BLaER1 (cell line): ENCODE data around the gene SND1.
A peak's percentile ranks its signal among the peaks of the same experiment; 100 is the strongest.

Source experiments
- H3K27ac ChIP-seq: shearing (Covaris generic); formaldehyde crosslinking; 2 replicates; pipeline ENCODE4 v1.8.1; 2022
- H3K27me3 ChIP-seq: shearing (Covaris generic); formaldehyde crosslinking; 2 replicates; pipeline ENCODE4 v1.8.1; 2022
- H3K36me3 ChIP-seq: shearing (Covaris generic); formaldehyde crosslinking; 2 replicates; pipeline ENCODE4 v1.8.1; 2022
- H3K4me1 ChIP-seq: shearing (Covaris generic); formaldehyde crosslinking; 2 replicates; pipeline ENCODE4 v1.8.1; 2022
- H3K4me2 ChIP-seq: shearing (Covaris generic); formaldehyde crosslinking; 2 replicates; pipeline ENCODE4 v1.8.1; 2022
- H3K4me3 ChIP-seq: shearing (Covaris generic); formaldehyde crosslinking; 2 replicates; pipeline ENCODE4 v1.8.1; 2022
- H3K9ac ChIP-seq: shearing (Covaris generic); formaldehyde crosslinking; 2 replicates; pipeline ENCODE4 v1.8.1; 2022
- H3K9me3 ChIP-seq: shearing (Covaris generic); formaldehyde crosslinking; 2 replicates; pipeline ENCODE4 v1.8.1; 2022
- H4K20me1 ChIP-seq: shearing (Covaris generic); formaldehyde crosslinking; 2 replicates; pipeline ENCODE4 v1.8.1; 2022
- Cebpa-rat ChIP-seq: shearing (Covaris generic); IDR thresholded peaks from 2 replicates; pipeline ENCODE4 v1.8.1; 2022

SND1 gene

DNA sequence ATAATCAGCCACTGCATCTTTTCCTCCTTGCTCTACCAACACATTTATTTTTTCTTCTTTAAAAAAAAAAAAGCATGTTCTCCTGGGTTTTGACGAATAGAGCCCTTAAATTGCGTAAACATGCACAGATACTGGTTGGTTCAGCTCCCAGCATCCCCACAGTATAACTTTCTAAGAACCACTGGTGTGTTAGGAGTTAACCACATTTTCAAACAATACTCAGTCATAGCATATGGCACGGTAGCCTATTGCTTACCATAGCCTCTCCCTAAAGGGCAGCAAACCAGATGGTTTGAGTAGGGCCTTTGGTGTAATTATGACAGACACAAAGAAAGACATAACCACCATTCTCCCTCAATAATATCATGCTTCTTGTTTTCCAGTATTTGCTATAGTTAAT is 234.3 kb downstream of the SND1 start:
- no peak for TF ChIP-seq Cebpa-rat
- Histone ChIP-seq H3K4me3 (no peak overlapping the region), H3K36me3 (peaks cover 50% of the 10 kb centered on the region), H3K9me3 (no peaks in the 10 kb centered on the region), H4K20me1 (no peaks in the 10 kb centered on the region), H3K9ac (no peak overlapping the region), H3K4me2 (no peak overlapping the region), H3K27ac (no peak overlapping the region), H3K27me3 (no peaks in the 10 kb centered on the region), H3K4me1 (peaks cover 8% of the 10 kb centered on the region)

DNA sequence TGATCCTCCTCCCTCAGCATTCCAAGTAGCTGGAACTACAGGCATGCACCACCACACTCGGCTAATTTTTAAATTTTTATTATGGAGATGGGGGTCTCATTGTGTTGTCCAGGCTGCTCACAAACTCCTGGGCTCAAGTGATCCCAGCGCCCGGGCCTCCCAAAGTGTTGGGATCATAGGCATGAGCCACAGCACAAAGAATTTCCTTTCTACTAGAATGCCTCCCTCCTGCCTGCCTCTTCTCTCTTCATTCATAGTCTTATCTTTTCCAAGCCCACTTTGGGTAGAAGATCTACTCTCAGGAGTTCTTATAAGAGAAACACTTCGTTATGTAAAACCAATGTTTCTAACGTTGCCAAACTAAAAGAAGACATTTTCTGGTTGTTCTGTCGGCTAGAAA is 235.1 kb downstream of the SND1 start:
- no peak for TF ChIP-seq Cebpa-rat
- Histone ChIP-seq H3K27me3 (no peaks in the 10 kb centered on the region), H3K4me3 (no peak overlapping the region), H3K4me1 (peaks cover 8% of the 10 kb centered on the region), H3K36me3 (peaks cover 59% of the 10 kb centered on the region), H3K4me2 (no peak overlapping the region), H3K27ac (no peak overlapping the region), H3K9ac (no peak overlapping the region), H4K20me1 (peaks cover 4% of the 10 kb centered on the region; the same call in 1 of the 2 replicates), H3K9me3 (no peaks in the 10 kb centered on the region)

DNA sequence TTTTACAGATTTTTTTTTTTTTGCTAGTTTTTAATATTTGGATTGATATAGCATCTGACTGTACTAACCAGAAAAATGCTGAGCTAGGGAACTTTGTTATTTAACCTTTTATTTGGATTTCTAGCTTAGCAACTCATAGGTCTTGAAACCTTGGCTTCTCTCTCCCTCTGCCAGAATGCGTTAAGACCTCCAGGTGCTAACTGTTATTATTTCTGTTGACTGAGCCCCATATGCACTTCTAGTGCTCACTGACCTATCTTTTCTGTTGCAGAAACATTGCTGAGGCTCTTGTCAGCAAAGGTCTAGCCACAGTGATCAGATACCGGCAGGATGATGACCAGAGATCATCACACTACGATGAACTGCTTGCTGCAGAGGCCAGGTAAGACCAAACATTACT is 235.6 kb downstream of the SND1 start:
- no peak overlapping the region for H3K27ac ChIP-seq
- no peaks in the 10 kb centered on the region for H3K9me3 ChIP-seq
- H3K9ac ChIP-seq, result no peak overlapping the region
- peaks cover 13% of the 10 kb centered on the region for H3K4me1 ChIP-seq
- no peak overlapping the region for H3K4me3 ChIP-seq
- peaks cover 7% of the 10 kb centered on the region; the same call in 1 of the 2 replicates for H4K20me1 ChIP-seq
- peaks cover 63% of the 10 kb centered on the region for H3K36me3 ChIP-seq
- TF ChIP-seq Cebpa-rat, result no peak
- H3K4me2 ChIP-seq, result no peak overlapping the region
- H3K27me3 ChIP-seq, result no peaks in the 10 kb centered on the region

DNA sequence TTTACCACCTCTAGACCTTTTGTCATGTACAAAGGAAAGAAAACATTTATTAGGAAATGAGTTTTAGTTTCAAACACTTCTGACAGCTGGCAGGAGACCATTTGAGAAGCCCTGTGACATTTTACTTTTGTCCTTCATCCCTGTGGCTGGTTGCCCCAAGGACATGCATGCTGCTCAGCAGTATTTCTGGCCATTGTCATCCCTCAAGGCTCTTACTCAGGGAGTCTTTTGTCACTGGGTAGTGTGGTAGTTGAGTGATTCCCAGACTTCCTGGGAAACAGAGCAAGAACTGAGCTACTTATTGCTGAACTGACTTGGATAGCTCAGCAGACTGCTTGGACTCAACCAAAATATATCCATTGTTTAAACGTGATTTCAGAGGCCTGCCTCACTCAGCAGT is 236.4 kb downstream of the SND1 start:
- H3K9me3 ChIP-seq, result no peaks in the 10 kb centered on the region
- H3K9ac ChIP-seq, result no peak overlapping the region
- no peak overlapping the region for H3K4me2 ChIP-seq
- no peak overlapping the region for H3K4me3 ChIP-seq
- H3K36me3 ChIP-seq, result peaks cover 60% of the 10 kb centered on the region
- H3K27me3 ChIP-seq, result no peaks in the 10 kb centered on the region
- H3K27ac ChIP-seq, result no peak overlapping the region
- peaks cover 7% of the 10 kb centered on the region; the same call in 1 of the 2 replicates for H4K20me1 ChIP-seq
- H3K4me1 ChIP-seq, result peaks cover 17% of the 10 kb centered on the region
- no peak for TF ChIP-seq Cebpa-rat

DNA sequence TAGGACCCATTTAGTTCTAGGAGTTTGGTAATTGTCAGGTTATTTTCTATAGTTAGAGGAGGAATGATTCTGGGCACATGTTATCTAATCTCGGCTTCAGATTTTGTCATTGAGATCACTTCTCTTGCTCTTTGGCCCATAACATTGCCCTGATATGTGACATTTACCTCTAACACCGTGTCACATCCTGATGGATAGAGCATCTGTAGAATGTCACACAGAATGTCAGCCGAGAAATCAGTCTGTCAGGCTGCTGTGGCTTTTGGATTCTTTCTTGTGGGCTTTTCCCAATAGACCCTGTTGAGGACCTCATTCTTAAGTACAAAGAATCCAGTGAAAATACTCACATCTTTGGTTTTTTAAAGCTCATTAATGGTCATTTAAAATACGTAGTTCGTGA is 236.8 kb downstream of the SND1 start:
- TF ChIP-seq Cebpa-rat, result no peak
- H3K27ac ChIP-seq, result no peak overlapping the region
- H3K9me3 ChIP-seq, result no peaks in the 10 kb centered on the region
- no peak overlapping the region for H3K9ac ChIP-seq
- peaks cover 63% of the 10 kb centered on the region for H3K36me3 ChIP-seq
- no peaks in the 10 kb centered on the region for H3K27me3 ChIP-seq
- H3K4me1 ChIP-seq, result peaks cover 17% of the 10 kb centered on the region
- no peak overlapping the region for H3K4me3 ChIP-seq
- no peak overlapping the region for H3K4me2 ChIP-seq
- peaks cover 7% of the 10 kb centered on the region; the same call in 1 of the 2 replicates for H4K20me1 ChIP-seq

DNA sequence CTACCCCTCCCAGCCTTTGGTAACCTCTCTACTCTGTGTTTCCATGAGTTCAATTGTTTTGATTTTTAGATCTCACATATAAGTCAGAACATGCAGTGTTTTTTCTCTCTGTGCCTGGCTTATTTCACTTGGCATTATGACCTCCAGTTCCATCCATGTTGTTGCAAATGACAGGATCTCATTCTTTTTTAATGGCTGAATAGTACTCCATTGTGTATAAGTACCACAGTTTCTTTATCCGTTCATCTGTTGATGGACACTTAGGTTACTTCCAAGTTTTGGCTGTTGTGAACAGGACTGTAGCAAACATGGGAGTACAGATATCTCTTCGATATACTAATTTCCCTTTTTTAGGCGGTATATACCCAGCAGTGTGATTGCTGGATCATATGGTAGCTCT is 237.7 kb downstream of the SND1 start:
- H4K20me1 ChIP-seq, result peaks cover 7% of the 10 kb centered on the region; the same call in 1 of the 2 replicates
- H3K36me3 ChIP-seq, result peaks cover 63% of the 10 kb centered on the region
- H3K4me3 ChIP-seq, result no peak overlapping the region
- H3K27me3 ChIP-seq, result no peaks in the 10 kb centered on the region
- TF ChIP-seq Cebpa-rat, result no peak
- H3K9ac ChIP-seq, result no peak overlapping the region
- H3K27ac ChIP-seq, result no peak overlapping the region
- no peaks in the 10 kb centered on the region for H3K9me3 ChIP-seq
- H3K4me2 ChIP-seq, result no peak overlapping the region
- H3K4me1 ChIP-seq, result peaks cover 17% of the 10 kb centered on the region

DNA sequence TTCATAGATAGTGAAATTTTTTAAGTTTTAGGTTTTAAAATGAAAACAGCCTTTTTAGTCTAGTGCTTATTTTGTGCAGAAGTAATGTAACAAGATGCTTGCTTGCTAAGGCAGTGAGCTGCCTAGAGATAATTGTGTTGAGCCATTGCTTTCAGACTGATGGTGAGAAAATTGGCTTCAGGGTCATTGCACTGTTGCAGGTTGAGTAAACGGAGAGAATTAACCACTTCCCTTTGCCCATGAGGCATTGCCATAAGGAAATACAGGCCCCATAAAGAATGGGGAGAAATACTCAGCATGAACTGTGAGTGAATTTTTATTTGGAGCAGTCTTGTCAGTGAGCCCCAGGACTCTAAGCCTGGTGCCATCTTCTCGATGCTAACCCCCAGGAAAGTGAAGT is 238.7 kb downstream of the SND1 start:
- Histone ChIP-seq H3K4me3 (no peak overlapping the region), H3K4me1 (peaks cover 17% of the 10 kb centered on the region), H4K20me1 (peaks cover 7% of the 10 kb centered on the region; the same call in 1 of the 2 replicates), H3K9me3 (no peaks in the 10 kb centered on the region), H3K36me3 (peaks cover 67% of the 10 kb centered on the region), H3K4me2 (no peak overlapping the region), H3K9ac (no peak overlapping the region), H3K27me3 (no peaks in the 10 kb centered on the region), H3K27ac (no peak overlapping the region)
- TF ChIP-seq Cebpa-rat, result no peak

DNA sequence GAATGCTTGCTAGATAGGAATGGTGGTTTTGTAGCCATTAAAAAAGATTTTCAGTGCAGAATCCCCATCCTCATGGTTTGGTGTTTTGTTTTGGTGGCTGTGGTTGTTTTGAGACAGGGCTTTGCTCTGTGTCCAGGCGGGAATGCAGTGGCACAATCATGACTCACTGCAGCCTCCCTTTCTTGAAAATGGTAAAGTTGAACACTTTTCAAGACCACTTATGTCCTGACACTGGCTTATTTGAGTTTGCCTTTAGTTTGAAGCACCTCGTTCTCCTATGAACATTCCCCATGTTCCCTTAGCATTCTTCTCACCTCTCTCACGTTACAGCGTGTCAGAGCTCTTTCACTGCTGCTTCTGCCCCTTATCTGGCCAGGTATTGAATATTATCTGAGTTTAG is 239.2 kb downstream of the SND1 start:
- Histone ChIP-seq H4K20me1 (peaks cover 7% of the 10 kb centered on the region; the same call in 1 of the 2 replicates), H3K4me3 (no peak overlapping the region), H3K27ac (no peak overlapping the region), H3K4me1 (peaks cover 17% of the 10 kb centered on the region), H3K4me2 (no peak overlapping the region), H3K27me3 (no peaks in the 10 kb centered on the region), H3K9ac (no peak overlapping the region), H3K36me3 (peaks cover 71% of the 10 kb centered on the region), H3K9me3 (no peaks in the 10 kb centered on the region)
- no peak for TF ChIP-seq Cebpa-rat

DNA sequence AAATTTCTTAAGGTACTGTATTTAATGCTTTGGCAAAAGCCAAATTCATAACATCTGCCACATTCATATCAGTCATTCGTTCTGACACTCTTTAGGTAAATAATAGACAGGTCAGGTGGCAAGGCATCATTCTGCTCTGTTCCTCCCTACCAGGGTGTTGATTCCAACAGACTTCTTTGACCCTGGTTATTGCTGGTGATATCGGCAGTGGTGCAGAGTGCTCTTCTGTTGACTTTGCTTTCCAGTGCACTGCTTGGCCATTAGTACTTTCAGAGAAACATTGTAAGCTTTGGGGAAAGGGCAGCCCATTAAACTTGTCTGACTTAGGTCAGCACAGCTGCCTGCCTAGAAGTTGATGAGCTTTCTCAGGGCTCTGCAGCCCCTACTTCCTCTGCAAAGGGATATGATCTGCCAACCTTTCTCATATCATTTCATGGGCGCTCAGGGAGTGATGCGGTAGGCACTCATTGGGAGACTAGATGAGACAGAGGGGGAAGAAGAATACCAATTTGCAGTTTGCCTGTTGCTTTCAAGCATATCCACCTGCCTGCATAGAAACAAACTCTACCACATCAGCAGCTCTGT is 240.0 kb downstream of the SND1 start:
- Histone ChIP-seq H3K27me3 (no peaks in the 10 kb centered on the region), H3K4me2 (peak overlapping the region; percentile 27; the same call in 1 of the 2 replicates), H3K9me3 (no peaks in the 10 kb centered on the region), H3K4me3 (no peak overlapping the region), H3K27ac (no peak overlapping the region), H3K9ac (no peak overlapping the region), H3K36me3 (peaks cover 79% of the 10 kb centered on the region), H3K4me1 (peaks cover 17% of the 10 kb centered on the region), H4K20me1 (peaks cover 7% of the 10 kb centered on the region; the same call in 1 of the 2 replicates)
- TF ChIP-seq Cebpa-rat, result no peak

DNA sequence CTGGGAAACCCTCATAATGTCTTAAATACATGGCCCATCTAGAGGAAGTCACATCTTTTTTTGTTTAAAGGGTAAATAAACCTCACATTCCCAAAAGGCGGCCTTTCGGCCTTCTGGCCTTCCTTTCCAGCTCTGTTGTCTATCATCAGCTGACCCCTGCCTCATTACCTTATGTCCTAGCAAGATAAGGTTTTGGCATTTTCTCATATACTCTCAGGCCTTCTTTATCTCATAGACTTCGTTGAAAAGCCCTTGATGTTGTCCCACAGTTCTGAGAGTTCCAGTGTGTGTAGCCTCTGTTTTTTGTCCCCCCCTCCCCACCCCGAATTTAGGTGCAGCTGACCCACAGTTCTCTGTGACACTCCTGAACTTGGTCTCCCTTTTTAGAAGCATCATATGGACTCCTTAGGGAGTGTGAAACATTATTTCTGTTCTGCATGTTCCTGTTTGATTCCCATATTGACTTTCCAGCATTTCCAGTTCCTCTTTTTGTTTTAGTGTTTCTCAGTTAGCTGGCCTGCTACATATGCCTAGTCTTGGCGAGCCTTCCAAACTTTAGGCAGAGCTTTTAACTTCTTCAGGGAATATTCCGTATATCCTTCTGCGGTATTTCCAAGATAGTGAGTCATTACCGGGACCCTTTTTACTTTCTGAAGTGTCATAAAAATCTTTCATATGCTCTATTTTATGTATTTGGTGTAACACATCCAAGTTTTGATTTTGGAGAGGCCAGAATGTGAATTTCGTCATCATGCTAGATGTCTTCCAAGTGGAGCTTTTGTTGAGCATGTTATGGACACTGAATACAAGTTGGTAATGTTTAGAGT is 240.7 kb downstream of the SND1 start:
- peaks cover 17% of the 10 kb centered on the region for H3K4me1 ChIP-seq
- no peak overlapping the region for H3K9ac ChIP-seq
- TF ChIP-seq Cebpa-rat, result no peak
- H3K4me3 ChIP-seq, result no peak overlapping the region
- H3K36me3 ChIP-seq, result peaks cover 83% of the 10 kb centered on the region
- no peaks in the 10 kb centered on the region for H3K27me3 ChIP-seq
- peaks cover 7% of the 10 kb centered on the region; the same call in 1 of the 2 replicates for H4K20me1 ChIP-seq
- H3K27ac ChIP-seq, result no peak overlapping the region
- H3K9me3 ChIP-seq, result no peaks in the 10 kb centered on the region
- peak overlapping the region; percentile 27; the same call in 1 of the 2 replicates for H3K4me2 ChIP-seq
